Left ventricle myocardium inferior (tissue), 1 donor: ENCODE measurements around the gene POLN. TPM values are rescaled to one million over a fixed set of nuclear protein-coding genes. Genes with fewer than 3 reads are reported as not detected.

Experiments
- DNase-seq: peaks from one replicate; pipeline ENCODE4 v3.0.0-alpha.2; 2020
- H3K27ac ChIP-seq: fragments of 200-600 bp; replicated peaks from 2 replicates; pipeline ENCODE4 v1.8.0; 2021
- H3K27me3 ChIP-seq: fragments of 200-600 bp; 2 replicates; pipeline ENCODE4 v1.8.0; 2021; ENCODE audit warnings: low read depth
- H3K36me3 ChIP-seq: fragments of 200-600 bp; 2 replicates; pipeline ENCODE4 v1.8.0; 2021
- H3K4me1 ChIP-seq: fragments of 200-600 bp; 2 replicates; pipeline ENCODE4 v1.8.0; 2021
- H3K4me3 ChIP-seq: fragments of 200-600 bp; 2 replicates; pipeline ENCODE4 v1.8.0; 2021; ENCODE audit warnings: mild to moderate bottlenecking, moderate library complexity
- H3K9me3 ChIP-seq: fragments of 200-600 bp; replicated peaks from 2 replicates; pipeline ENCODE4 v1.8.0; 2021
- intact Hi-C: fragments of 100-400 bp; cut with micrococcal nuclease; formaldehyde crosslinking; loops from one replicate; pipeline ENCODE4 v1.11.0; 2022
- total RNA-seq: library from RNA; stranded (reverse); fragmentation: NEBNext Ultra II Directional; extraction: Animal tissue kit (Norgen Biotek cat#: 25700); gene quantifications from one replicate; pipeline ENCODE4 v1.2.1, GENCODE V29; 2021
- TF ChIP-seq, protein P1 (sequence below): fragments of 200-600 bp; IDR thresholded peaks from 2 replicates; pipeline ENCODE4 v1.8.0; 2021; ENCODE audit warnings: antibody characterized with exemption, mild to moderate bottlenecking, borderline replicate concordance
- donor health status: DM: no; HTN: yes; CAD: no; lungs with severe emphysema.

POLN gene
- total RNA-seq, 1 donor from 2014 or later = 2.2 TPM

DNA sequence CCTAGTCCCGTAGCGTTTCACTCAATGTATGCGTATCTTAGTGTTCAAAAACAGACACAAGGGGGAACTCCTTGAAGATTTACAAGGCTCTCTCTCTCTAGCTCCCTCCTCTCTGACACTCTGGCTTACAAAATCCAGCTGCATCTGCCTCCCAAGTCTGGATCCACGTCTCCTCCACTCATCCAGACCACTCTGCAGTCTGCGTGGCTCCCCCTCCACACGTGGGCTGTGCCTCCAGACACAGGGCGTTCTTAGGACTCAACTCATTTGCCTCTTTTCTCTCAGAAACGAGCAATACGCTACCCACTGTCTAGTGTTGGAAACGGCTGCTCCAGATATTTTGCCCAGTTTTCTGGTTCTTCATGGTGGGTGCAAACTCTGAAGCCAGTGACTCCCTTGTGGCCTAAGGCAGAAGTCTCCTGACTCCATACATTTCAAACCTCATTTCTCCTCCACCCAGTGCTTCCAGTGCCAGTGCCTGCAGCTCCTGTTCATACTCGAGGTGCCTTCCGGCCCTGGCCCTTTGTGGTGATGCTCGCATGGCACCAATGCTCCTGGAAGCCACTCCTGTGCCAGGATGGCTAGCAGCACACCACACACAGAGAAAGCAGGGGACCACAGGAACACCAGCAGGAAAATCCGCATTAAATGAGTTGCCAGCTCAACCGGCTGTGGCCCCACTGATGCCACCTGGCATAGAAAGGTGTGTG lies 158.7 kb downstream of the POLN start:
- Histone ChIP-seq H3K4me3 (no peak overlapping the region), H3K36me3 (no peaks in the 10 kb centered on the region), H3K27ac (no peak overlapping the region), H3K27me3 (peaks cover 4% of the 10 kb centered on the region), H3K9me3 (peaks cover 10% of the 10 kb centered on the region), H3K4me1 (no peaks in the 10 kb centered on the region)
- intact Hi-C loops = no loop called here
- TF ChIP-seq, protein P1, sequence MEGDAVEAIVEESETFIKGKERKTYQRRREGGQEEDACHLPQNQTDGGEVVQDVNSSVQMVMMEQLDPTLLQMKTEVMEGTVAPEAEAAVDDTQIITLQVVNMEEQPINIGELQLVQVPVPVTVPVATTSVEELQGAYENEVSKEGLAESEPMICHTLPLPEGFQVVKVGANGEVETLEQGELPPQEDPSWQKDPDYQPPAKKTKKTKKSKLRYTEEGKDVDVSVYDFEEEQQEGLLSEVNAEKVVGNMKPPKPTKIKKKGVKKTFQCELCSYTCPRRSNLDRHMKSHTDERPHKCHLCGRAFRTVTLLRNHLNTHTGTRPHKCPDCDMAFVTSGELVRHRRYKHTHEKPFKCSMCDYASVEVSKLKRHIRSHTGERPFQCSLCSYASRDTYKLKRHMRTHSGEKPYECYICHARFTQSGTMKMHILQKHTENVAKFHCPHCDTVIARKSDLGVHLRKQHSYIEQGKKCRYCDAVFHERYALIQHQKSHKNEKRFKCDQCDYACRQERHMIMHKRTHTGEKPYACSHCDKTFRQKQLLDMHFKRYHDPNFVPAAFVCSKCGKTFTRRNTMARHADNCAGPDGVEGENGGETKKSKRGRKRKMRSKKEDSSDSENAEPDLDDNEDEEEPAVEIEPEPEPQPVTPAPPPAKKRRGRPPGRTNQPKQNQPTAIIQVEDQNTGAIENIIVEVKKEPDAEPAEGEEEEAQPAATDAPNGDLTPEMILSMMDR = no peak
- DNase-seq = no peak

DNA sequence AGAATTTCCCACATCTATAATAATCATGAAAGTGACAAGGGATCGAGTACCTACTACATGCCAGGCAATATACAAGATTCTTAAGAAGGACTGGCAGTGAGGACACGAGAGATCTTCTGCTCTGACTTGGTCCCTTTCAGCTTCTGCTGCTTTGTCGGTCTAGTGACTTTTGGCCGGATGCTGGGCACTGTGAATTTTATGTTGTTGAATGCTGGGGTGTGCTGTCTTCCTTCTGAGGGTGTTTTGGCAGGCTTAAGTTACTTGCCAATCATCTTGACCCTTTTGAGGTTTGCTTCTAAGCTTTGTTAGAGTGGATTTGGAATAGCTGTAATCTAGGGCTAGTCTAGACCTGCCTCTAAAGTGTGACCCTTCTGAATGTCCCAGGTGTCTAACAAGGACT lies 159.3 kb downstream of the POLN start:
- intact Hi-C loops = no loop called here
- H3K36me3 ChIP-seq = no peaks in the 10 kb centered on the region
- H3K9me3 ChIP-seq = peaks cover 8% of the 10 kb centered on the region
- no peak for DNase-seq
- peaks cover 4% of the 10 kb centered on the region for H3K27me3 ChIP-seq
- TF ChIP-seq, protein P1 = no peak
- no peaks in the 10 kb centered on the region for H3K4me1 ChIP-seq
- no peak overlapping the region for H3K4me3 ChIP-seq
- H3K27ac ChIP-seq = no peak overlapping the region

DNA sequence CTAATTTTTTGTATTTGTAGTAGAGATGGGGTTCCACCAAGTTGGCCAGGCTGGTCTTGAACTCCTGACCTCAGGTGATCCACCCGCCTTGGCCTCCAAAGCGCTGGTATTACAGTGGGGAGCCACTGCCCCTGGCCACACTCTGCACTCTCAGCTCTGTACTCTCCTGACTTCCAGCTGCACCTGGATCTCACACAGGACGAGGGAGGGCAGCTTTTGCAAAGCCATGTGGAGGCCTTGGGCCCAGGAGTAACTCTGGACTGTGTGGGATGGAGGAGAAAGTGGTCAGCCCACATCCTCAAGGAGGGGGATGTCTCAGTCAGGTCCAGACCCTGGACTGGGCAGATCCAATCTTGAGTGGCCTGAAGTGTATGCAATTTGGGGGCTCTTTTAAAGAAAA lies 159.8 kb downstream of the POLN start:
- intact Hi-C loops = no loop called here
- TF ChIP-seq, protein P1 = no peak
- no peak overlapping the region for H3K27ac ChIP-seq
- H3K27me3 ChIP-seq = peaks cover 4% of the 10 kb centered on the region
- no peaks in the 10 kb centered on the region for H3K36me3 ChIP-seq
- no peak overlapping the region for H3K4me3 ChIP-seq
- H3K9me3 ChIP-seq = peaks cover 3% of the 10 kb centered on the region
- no peaks in the 10 kb centered on the region for H3K4me1 ChIP-seq
- no peak for DNase-seq

DNA sequence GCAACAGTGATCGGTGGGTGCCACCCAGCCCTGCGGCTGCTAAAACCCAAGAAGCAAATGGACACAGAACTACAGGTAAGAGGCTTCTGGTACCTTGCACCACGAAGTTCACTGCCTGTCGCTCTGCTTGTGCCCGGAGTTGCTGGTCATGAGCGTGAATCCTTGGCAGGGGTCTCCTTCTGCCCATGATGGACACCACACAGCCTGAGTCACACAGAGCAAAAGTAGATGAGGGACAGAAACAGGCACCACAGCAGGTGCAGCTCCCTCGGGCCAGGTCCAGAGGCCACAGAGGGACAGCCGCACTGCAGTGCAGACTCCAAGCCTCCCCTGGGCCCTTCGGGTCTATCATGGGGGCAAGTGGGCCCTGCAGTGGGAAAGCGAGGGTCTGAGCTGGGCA lies 160.4 kb downstream of the POLN start:
- intact Hi-C loops = no loop called here
- TF ChIP-seq, protein P1 = no peak
- no peak overlapping the region for H3K27ac ChIP-seq
- H3K27me3 ChIP-seq = peaks cover under 1% of the 10 kb centered on the region
- no peaks in the 10 kb centered on the region for H3K4me1 ChIP-seq
- no peak for DNase-seq
- H3K36me3 ChIP-seq = no peaks in the 10 kb centered on the region
- H3K4me3 ChIP-seq = no peak overlapping the region
- H3K9me3 ChIP-seq = no peaks in the 10 kb centered on the region

DNA sequence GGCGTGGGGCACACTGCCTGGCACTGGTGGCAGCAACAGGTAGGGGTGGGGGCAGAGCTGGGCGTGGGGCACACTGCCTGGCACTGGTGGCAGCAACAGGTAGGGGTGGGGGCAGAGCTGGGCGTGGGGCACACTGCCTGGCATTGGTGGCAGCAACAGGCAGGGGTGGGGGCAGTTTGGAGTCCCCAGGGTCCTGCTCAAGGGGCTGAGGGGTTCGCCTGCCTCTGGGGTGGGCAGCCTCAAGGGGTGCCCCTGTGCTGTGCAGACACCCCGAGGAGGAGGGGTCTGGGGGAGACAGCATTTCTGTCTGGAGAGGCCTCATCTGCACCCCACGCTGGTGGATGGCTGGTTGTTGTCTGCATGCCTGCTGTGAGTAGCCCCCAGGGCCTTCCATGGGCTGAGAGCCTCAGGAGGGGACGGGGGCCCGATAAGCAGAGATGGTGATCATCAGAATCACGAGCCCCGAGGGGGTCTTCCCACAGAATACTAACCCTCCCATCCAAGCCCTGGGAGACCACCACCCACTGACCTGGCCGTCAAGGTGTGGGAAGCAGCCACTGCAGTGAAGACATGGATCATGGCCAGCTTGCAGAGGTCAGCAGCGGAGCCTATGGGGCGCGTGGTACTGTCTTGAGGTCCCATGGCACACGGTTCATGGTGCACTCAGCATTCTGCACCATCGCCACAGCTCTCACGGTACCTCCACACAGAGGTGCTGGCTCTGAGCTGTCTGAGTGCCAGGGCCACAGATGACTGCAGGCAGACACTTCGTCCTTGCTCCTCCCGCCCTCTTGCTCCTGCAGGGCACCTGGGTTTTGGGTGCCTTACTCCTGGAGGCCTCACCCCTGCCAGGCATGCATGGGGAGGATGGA lies 161.3 kb downstream of the POLN start:
- Histone ChIP-seq H3K4me1 (no peaks in the 10 kb centered on the region), H3K27me3 (no peaks in the 10 kb centered on the region), H3K9me3 (no peaks in the 10 kb centered on the region), H3K4me3 (no peak overlapping the region), H3K27ac (no peak overlapping the region), H3K36me3 (no peaks in the 10 kb centered on the region)
- no peak for DNase-seq
- intact Hi-C loops = no loop called here
- TF ChIP-seq, protein P1 = no peak
